Ishikawa (cell line): ENCODE results near the gene ANKMY1.

ENCODE experiments used
- CEBPB ChIP-seq: IDR thresholded peaks from 2 replicates; pipeline ENCODE4 v1.6.1; 2012
- EGR1 ChIP-seq: IDR thresholded peaks from 2 replicates; pipeline ENCODE4 v1.6.1; 2012
- EP300 ChIP-seq: IDR thresholded peaks from 2 replicates; pipeline ENCODE4 v1.6.1; 2012; ENCODE audit warnings: borderline replicate concordance
- MAX ChIP-seq: IDR thresholded peaks from 2 replicates; pipeline ENCODE4 v1.6.1; 2012
- NFIC ChIP-seq: IDR thresholded peaks from 2 replicates; pipeline ENCODE4 v1.6.1; 2012
- REST ChIP-seq: IDR thresholded peaks from 2 replicates; pipeline ENCODE4 v1.6.1; 2012; ENCODE audit warnings: low read depth, mild to moderate bottlenecking
- TAF1 ChIP-seq: IDR thresholded peaks from 2 replicates; pipeline ENCODE4 v1.6.1; 2012; ENCODE audit warnings: low read depth, mild to moderate bottlenecking
- TEAD4 ChIP-seq: IDR thresholded peaks from 2 replicates; pipeline ENCODE4 v1.6.1; 2012
- YY1 ChIP-seq: IDR thresholded peaks from 2 replicates; pipeline ENCODE4 v1.6.1; 2012; ENCODE audit warnings: low read depth

GRCh38 chr2:240491483-240491882, 66.3 kb downstream of the ANKMY1 start:
- TF ChIP-seq EGR1 (no peak), YY1 (no peak), CEBPB (no peak), TEAD4 (no peak), TAF1 (no peak), EP300 (no peak), REST (no peak), MAX (no peak), NFIC (no peak)
